Colonic mucosa (tissue), 4 donors: ENCODE data around the gene NAP1L4. TPM values are rescaled to one million over a fixed set of nuclear protein-coding genes. Genes with fewer than 3 reads are reported as not detected.

Experiments
- DNase-seq: peaks from one replicate; pipeline ENCODE4 v3.0.0-alpha.2; 2020
- H3K27ac ChIP-seq: fragments of 200-600 bp; one replicate; pipeline ENCODE4 v1.8.0; 2021
- H3K27me3 ChIP-seq: fragments of 200-600 bp; one replicate; pipeline ENCODE4 v1.8.0; 2021
- H3K36me3 ChIP-seq: fragments of 200-600 bp; one replicate; pipeline ENCODE4 v1.8.0; 2021
- H3K4me1 ChIP-seq: fragments of 200-600 bp; one replicate; pipeline ENCODE4 v1.8.0; 2021; ENCODE audit warnings: mild to moderate bottlenecking
- H3K4me3 ChIP-seq: fragments of 200-600 bp; one replicate; pipeline ENCODE4 v1.8.0; 2021
- H3K9ac ChIP-seq, 2 donors: one replicate each; pipeline ENCODE4 v1.7.0; 2013; ENCODE audit warnings: control low read depth in 2 of 2, low read depth in 2 of 2, low read length in 2 of 2
- H3K9me3 ChIP-seq: fragments of 200-600 bp; one replicate; pipeline ENCODE4 v1.8.0; 2021
- intact Hi-C: fragments of 100-400 bp; cut with DNase I; formaldehyde crosslinking; loops from one replicate; pipeline ENCODE4 v1.14.1; 2022
- total RNA-seq, 2 donors: library from RNA; stranded (reverse); fragmentation: NEBNext Ultra II Directional in 1 of 2; extraction: Animal tissue kit (Norgen Biotek cat#: 25700) in 1 of 2; gene quantifications; one replicate each; pipeline ENCODE4 v1.2.1, GENCODE V29; 2021
- TF ChIP-seq, protein P1 (sequence below): fragments of 200-600 bp; IDR thresholded peaks from one replicate; pipeline ENCODE4 v1.8.0; 2022; ENCODE audit warnings: antibody characterized with exemption, mild to moderate bottlenecking
- donor health status: healthy.
- donor health status: DM: no; HTN: no; CAD: no.
- donor health status: DM: no; HTN: no; CAD: no.

The NAP1L4 gene
- total RNA-seq, 2 donors from 2014 or later: 96.1 to 134 TPM

DNA sequence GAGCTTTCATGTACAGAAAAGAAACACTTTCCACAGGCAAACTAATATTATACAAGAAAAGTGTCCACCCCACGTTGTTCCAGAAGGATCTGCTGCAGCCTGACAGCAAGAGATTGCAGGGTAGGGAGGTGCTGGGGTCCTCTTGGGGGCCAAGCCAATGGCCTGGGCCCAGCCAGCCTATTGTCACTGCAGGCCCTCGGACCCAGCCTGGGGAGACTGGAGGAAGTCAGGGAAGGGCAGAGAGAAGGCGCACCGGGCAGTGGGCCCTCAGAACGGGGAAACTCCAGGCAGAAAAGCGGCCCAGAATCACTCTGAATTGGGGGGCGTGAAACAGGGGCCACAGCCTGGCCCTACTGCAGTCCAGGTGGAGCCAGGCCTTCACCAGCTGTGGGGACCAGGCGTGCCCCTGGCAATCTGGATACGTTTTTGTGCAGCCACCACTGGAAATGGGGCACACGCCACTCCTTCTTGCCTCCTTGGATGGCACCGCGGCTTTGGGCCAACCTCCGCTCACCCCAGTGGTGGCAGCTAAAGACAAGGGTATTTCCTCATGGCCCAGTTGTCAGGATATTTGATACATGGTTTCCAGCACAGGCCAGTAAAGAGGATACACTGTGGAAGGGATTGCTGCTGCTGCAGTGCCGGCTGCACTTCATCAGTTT is 3.9 kb upstream of the NAP1L4 start:
- TF ChIP-seq, protein P1, sequence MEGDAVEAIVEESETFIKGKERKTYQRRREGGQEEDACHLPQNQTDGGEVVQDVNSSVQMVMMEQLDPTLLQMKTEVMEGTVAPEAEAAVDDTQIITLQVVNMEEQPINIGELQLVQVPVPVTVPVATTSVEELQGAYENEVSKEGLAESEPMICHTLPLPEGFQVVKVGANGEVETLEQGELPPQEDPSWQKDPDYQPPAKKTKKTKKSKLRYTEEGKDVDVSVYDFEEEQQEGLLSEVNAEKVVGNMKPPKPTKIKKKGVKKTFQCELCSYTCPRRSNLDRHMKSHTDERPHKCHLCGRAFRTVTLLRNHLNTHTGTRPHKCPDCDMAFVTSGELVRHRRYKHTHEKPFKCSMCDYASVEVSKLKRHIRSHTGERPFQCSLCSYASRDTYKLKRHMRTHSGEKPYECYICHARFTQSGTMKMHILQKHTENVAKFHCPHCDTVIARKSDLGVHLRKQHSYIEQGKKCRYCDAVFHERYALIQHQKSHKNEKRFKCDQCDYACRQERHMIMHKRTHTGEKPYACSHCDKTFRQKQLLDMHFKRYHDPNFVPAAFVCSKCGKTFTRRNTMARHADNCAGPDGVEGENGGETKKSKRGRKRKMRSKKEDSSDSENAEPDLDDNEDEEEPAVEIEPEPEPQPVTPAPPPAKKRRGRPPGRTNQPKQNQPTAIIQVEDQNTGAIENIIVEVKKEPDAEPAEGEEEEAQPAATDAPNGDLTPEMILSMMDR: no peak
- DNase-seq: no peak
- H3K9me3 ChIP-seq: no peaks in the 10 kb centered on the region

DNA sequence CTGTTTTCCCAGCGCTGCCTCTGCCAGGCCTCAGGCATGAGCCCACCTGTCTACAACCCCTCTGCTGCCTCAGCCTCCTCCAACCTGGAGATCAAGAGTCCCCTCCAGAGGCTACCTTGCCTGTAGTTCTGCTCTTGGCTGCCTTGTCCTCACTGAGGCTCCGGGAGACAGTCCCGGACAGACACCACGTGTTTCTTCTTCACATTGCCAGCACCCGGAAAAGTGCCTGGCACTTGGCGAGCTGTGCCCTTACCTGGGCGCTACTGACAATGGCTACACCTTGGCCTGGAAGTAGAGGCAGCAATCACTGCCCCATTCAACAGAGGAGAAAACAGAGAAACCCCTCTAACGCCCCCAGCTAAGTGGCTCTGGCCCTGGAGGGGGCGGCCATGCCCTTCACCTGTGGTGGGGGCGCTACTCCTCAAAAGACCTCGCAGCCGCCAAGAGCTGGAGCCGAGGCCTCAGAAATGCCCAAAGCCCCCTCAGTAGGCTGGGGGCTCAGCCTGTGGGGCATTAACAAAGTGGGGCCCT is 3.0 kb upstream of the NAP1L4 start:
- intact Hi-C loops: no loop called here
- DNase-seq: no peak
- TF ChIP-seq, protein P1: no peak

More for the DNA sequence above, 3.9 kb upstream of the NAP1L4 start:
- no peak overlapping the region for H3K4me3 ChIP-seq
- no peaks in the 10 kb centered on the region for H3K27me3 ChIP-seq
- H3K27ac ChIP-seq: no peak overlapping the region
- no peak overlapping the region for H3K9ac ChIP-seq
- no peaks in the 10 kb centered on the region for H3K36me3 ChIP-seq
- H3K4me1 ChIP-seq: peaks cover 5% of the 10 kb centered on the region
- intact Hi-C loops: no loop called here

DNA sequence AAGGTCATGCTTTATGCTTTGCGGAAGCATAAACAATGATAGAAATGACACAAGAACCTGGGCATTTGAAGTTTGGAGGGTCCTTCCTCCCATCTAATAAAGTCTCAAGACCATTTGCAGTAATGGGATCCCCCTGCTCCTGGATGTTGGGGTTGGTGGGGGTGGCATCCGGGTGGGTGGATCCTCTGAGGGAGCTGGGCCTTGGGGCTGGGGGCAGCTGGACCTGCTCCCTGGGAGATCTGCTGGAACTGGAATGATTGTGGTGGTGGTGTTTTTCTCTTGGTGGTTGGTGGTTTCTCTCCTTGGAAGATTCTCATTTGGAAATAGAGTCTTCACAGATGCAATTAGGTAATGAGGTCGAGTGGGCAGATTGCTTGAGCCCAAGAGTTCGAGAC is 2.2 kb upstream of the NAP1L4 start:
- no peak overlapping the region for H3K4me3 ChIP-seq
- H3K36me3 ChIP-seq: no peaks in the 10 kb centered on the region
- no peak for DNase-seq
- no peaks in the 10 kb centered on the region for H3K27me3 ChIP-seq
- H3K27ac ChIP-seq: no peak overlapping the region
- intact Hi-C loops: no loop called here
- H3K9me3 ChIP-seq: no peaks in the 10 kb centered on the region
- H3K4me1 ChIP-seq: peaks cover 5% of the 10 kb centered on the region
- TF ChIP-seq, protein P1: no peak
- no peak overlapping the region for H3K9ac ChIP-seq

More for the DNA sequence above, 3.0 kb upstream of the NAP1L4 start:
- no peak overlapping the region for H3K27ac ChIP-seq
- no peak overlapping the region for H3K9ac ChIP-seq
- no peak overlapping the region for H3K4me3 ChIP-seq
- H3K9me3 ChIP-seq: no peaks in the 10 kb centered on the region
- peaks cover 5% of the 10 kb centered on the region for H3K4me1 ChIP-seq
- no peaks in the 10 kb centered on the region for H3K36me3 ChIP-seq
- no peaks in the 10 kb centered on the region for H3K27me3 ChIP-seq

DNA sequence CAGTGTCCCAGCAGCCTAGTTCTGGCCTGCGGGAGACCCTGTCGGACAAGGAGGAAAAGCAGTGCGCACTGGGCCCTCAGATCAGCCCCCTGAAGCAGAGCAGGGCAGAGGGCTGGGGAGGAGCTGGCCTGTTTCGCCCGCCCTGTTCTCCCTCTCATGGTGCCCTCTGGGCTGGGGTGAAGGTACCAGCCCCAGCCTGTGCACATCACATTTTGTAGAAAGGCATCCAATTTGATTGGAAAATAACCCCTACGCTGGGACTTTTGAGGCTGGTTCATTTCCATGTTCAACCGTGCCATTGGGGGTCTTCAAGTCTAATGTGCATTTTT is 832 bp upstream of the NAP1L4 start:
- no peaks in the 10 kb centered on the region for H3K9me3 ChIP-seq
- H3K9ac ChIP-seq: peak overlapping the region; percentile 58 to 74
- no peaks in the 10 kb centered on the region for H3K36me3 ChIP-seq
- H3K27me3 ChIP-seq: no peaks in the 10 kb centered on the region
- peaks cover 5% of the 10 kb centered on the region for H3K4me1 ChIP-seq
- TF ChIP-seq, protein P1: no peak
- peak overlapping the region; percentile 86 for H3K4me3 ChIP-seq
- intact Hi-C loops: no loop called here
- DNase-seq: no peak
- H3K27ac ChIP-seq: peak overlapping the region; percentile 87

DNA sequence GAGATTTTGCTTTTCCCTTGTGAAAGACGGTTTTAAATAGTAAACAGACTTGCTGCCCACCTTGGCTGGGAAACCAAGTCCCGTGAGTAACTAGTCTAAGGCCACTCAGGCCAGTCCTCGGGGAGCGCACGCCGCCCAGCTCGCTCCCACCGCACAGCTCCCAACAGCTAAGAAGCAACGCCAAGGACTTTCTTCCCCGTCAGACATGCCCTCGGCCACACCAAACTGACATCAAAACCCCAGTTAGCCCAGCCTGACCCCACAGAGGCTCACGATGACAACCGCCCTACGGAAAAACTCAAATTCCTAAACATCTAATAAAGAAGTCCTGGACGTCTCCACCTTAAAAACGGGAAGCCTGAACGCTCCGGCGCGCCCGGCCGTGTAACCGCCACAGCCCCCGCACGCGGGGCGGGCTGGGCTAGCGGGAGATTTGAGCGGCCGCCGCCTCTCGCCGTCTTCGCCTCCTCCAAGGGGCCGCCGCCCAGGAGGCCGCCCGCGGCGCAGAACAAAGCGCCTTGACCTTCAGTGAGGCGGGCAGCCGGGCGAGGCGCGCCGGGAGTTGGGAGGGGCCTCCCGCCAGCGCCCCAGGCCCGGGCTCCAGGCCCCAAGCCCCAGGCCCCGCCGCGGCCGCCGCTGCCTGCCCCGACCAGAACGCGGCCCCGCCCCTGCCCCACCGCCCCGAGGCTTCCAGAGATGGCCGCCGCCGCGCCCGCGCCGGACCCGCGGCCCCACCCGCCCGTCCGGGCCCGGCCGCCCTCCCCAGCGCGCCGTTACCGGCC is 486 bp downstream of the NAP1L4 start:
- peak; percentile 54 for DNase-seq
- no peaks in the 10 kb centered on the region for H3K27me3 ChIP-seq
- H3K27ac ChIP-seq: peak overlapping the region; percentile 87
- peak overlapping the region; percentile 77 to 87 for H3K9ac ChIP-seq
- H3K4me3 ChIP-seq: peak overlapping the region; percentile 86
- H3K36me3 ChIP-seq: no peaks in the 10 kb centered on the region
- TF ChIP-seq, protein P1: no peak
- no peaks in the 10 kb centered on the region for H3K9me3 ChIP-seq
- H3K4me1 ChIP-seq: peaks cover 5% of the 10 kb centered on the region
- intact Hi-C loops: no loop called here
